ENCODE data around the gene SPTLC2.

Gene SPTLC2

GRCh38 chr14:77459072-77459723, 157.2 kb downstream of the SPTLC2 start:
- H3K4me3 ChIP-seq (ENCODE audit: low read length) = peak overlapping the region; percentile 85
- no peaks in the 10 kb centered on the region for H3K27me3 ChIP-seq (ENCODE audit: insufficient read depth, low read length)
- H3K36me3 ChIP-seq (ENCODE audit: insufficient read depth, low read length) = peaks cover 46% of the 10 kb centered on the region
- WGBS = 51% methylated on average over 13 of the region's 13 CpGs
- H3K9me3 ChIP-seq (ENCODE audit: insufficient read depth, low read depth, low read length) = no peaks in the 10 kb centered on the region
- peaks cover 6% of the 10 kb centered on the region; the same call in 1 of the 2 replicates for H3K4me1 ChIP-seq (ENCODE audit: insufficient read depth, low read length)
- H3K9ac ChIP-seq (ENCODE audit: low read depth, low read length) = peak overlapping the region; percentile 95
- no peak overlapping the region for H3K27ac ChIP-seq (ENCODE audit: low read depth, low read length)

GRCh38 chr14:77458249-77458950, 158.0 kb downstream of the SPTLC2 start:
- Histone ChIP-seq H3K36me3 (ENCODE audit: insufficient read depth, low read length) (peaks cover 39% of the 10 kb centered on the region), H3K27me3 (ENCODE audit: insufficient read depth, low read length) (no peaks in the 10 kb centered on the region), H3K4me3 (ENCODE audit: low read length) (peak overlapping the region; percentile 85), H3K4me1 (ENCODE audit: insufficient read depth, low read length) (peaks cover 6% of the 10 kb centered on the region; the same call in 1 of the 2 replicates), H3K9me3 (ENCODE audit: insufficient read depth, low read depth, low read length) (no peaks in the 10 kb centered on the region), H3K27ac (ENCODE audit: low read depth, low read length) (peak overlapping the region; percentile 93), H3K9ac (ENCODE audit: low read depth, low read length) (peak overlapping the region; percentile 95)
- WGBS = 2% methylated on average over 29 of the region's 29 CpGs

GRCh38 chr14:77457522-77458248, 158.8 kb downstream of the SPTLC2 start, which contains the start of the genes AHSA1 and VIPAS39:
Gene AHSA1 (plus strand): TSS chr14:77458093. CDS start chr14:77458190, 97 bp downstream.
Gene VIPAS39 (minus strand): TSS chr14:77457601. CDS start chr14:77454102, 3,499 bp downstream.
- peaks cover 39% of the 10 kb centered on the region for H3K36me3 ChIP-seq (ENCODE audit: insufficient read depth, low read length)
- peak within 1 kb of the TSS; percentile 95 for H3K9ac ChIP-seq (ENCODE audit: low read depth, low read length)
- peaks cover 6% of the 10 kb centered on the region; the same call in 1 of the 2 replicates for H3K4me1 ChIP-seq (ENCODE audit: insufficient read depth, low read length)
- under 1% methylated on average over 50 of the region's 50 CpGs for WGBS
- peak within 1 kb of the TSS; percentile 93 for H3K27ac ChIP-seq (ENCODE audit: low read depth, low read length)
- H3K27me3 ChIP-seq (ENCODE audit: insufficient read depth, low read length) = no peaks in the 10 kb centered on the region
- H3K4me3 ChIP-seq (ENCODE audit: low read length) = peak within 1 kb of the TSS; percentile 85
- H3K9me3 ChIP-seq (ENCODE audit: insufficient read depth, low read depth, low read length) = no peaks in the 10 kb centered on the region

GRCh38 chr14:77457115-77457521, 159.3 kb downstream of the SPTLC2 start:
- Histone ChIP-seq H3K9ac (ENCODE audit: low read depth, low read length) (peak overlapping the region; percentile 79), H3K27ac (ENCODE audit: low read depth, low read length) (peak overlapping the region; percentile 65; the same call in 1 of the 2 replicates), H3K36me3 (ENCODE audit: insufficient read depth, low read length) (peaks cover 36% of the 10 kb centered on the region), H3K27me3 (ENCODE audit: insufficient read depth, low read length) (no peaks in the 10 kb centered on the region), H3K4me3 (ENCODE audit: low read length) (peak overlapping the region; percentile 85), H3K4me1 (ENCODE audit: insufficient read depth, low read length) (peaks cover 6% of the 10 kb centered on the region; the same call in 1 of the 2 replicates), H3K9me3 (ENCODE audit: insufficient read depth, low read depth, low read length) (no peaks in the 10 kb centered on the region)
- 1% methylated on average over 18 of the region's 18 CpGs for WGBS
